Activated CD4-positive, alpha-beta memory T cell treated with anti-CD3 and anti-CD28 coated beads, Interleukin-2, amount 10 ng/mL, durations not matched to agents 7 days and 5 days (primary cell): Measurements from ENCODE around the gene DMRT1. TPM values are rescaled to one million over a fixed set of nuclear protein-coding genes. Genes with fewer than 3 reads are reported as not detected.

Source experiments
- CTCF ChIA-PET: fragments of 350-600 bp; sonication (Branson Sonifier 250); formaldehyde crosslinking; loops from one replicate; lab custom pipeline; 2021; ENCODE audit warnings: antibody characterized with exemption, inconsistent platforms; lab: Charles Lee
- POLR2A ChIA-PET: fragments of 350-600 bp; sonication (Branson Sonifier 250); formaldehyde crosslinking; loops from one replicate; lab custom pipeline; 2021; ENCODE audit warnings: antibody characterized with exemption; lab: Charles Lee
- DNase-seq: peaks from one replicate; pipeline ENCODE4 v3.0.0-alpha.2; 2020
- H3K27ac Mint-ChIP-seq: one replicate; pipeline ENCODE4 v1.8.0; 2021; ENCODE audit warnings: mild to moderate bottlenecking, mixed read lengths
- H3K27me3 Mint-ChIP-seq: one replicate; pipeline ENCODE4 v1.8.0; 2021; ENCODE audit warnings: mixed read lengths
- H3K36me3 Mint-ChIP-seq: one replicate; pipeline ENCODE4 v1.8.0; 2021; ENCODE audit warnings: low read depth, mixed read lengths
- H3K4me1 Mint-ChIP-seq: one replicate; pipeline ENCODE4 v1.8.0; 2021; ENCODE audit warnings: mixed read lengths
- H3K4me3 Mint-ChIP-seq: one replicate; pipeline ENCODE4 v1.8.0; 2021; ENCODE audit warnings: mild to moderate bottlenecking, mixed read lengths
- H3K9me3 Mint-ChIP-seq: one replicate; pipeline ENCODE4 v1.8.0; 2021; ENCODE audit warnings: mixed read lengths
- total RNA-seq, 2 experiments: library from RNA; stranded (reverse); gene quantifications; one replicate each; pipeline ENCODE4 v1.2.3, GENCODE V29; 2021

DMRT1 gene
- total RNA-seq, 2 experiments from 2014 or later = not detected

- ChIA-PET CTCF (interaction anchor here (0.6 to 4.2 kb wide), 29 partner anchors 8 to 245 kb away, joined by 3 to 39 read pairs (median 3); partner anchors contain the start of gene DMRT3), POLR2A (no interaction called here)
- H3K36me3 Mint-ChIP-seq = no peaks in the 10 kb centered on the region
- peaks cover 16% of the 10 kb centered on the region for H3K4me1 Mint-ChIP-seq
- peaks cover 16% of the 10 kb centered on the region for H3K27me3 Mint-ChIP-seq
- no peak overlapping the region for H3K27ac Mint-ChIP-seq
- H3K9me3 Mint-ChIP-seq = no peaks in the 10 kb centered on the region
- peak; percentile 79 for DNase-seq
- no peak overlapping the region for H3K4me3 Mint-ChIP-seq
Measured at GRCh38 chr9:1009101-1009707, 167.7 kb downstream of the DMRT1 start.

DNA sequence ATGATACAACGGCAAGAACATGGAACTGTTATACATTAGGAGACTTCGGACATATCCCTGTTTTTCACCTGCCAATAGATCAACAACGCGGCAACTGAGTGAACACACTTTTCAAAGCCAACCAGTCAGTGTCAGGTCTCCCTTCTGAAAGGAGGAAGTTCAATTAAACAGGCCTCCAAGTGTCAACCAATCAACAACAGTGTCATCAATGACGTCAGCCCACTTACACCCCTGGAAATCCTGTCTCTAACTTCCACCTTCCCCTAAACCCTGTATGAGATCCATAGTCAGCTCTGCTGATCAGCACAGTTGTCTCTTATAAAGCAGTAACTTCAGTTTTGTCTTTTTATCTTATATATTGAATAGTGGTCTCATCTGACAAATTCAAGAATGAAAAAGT lies 171.5 kb downstream of the DMRT1 start:
- CTCF ChIA-PET = interaction anchor here (0.7 kb wide), 1 partner anchor 41 kb away, joined by 3 read pairs; no protein-coding TSS in a partner anchor
- H3K36me3 Mint-ChIP-seq = no peaks in the 10 kb centered on the region
- peaks cover 19% of the 10 kb centered on the region for H3K27me3 Mint-ChIP-seq
- no peak overlapping the region for H3K27ac Mint-ChIP-seq
- no peak overlapping the region for H3K4me3 Mint-ChIP-seq
- no peak for DNase-seq
- POLR2A ChIA-PET = no interaction called here
- no peaks in the 10 kb centered on the region for H3K9me3 Mint-ChIP-seq
- peaks cover 8% of the 10 kb centered on the region for H3K4me1 Mint-ChIP-seq

DNA sequence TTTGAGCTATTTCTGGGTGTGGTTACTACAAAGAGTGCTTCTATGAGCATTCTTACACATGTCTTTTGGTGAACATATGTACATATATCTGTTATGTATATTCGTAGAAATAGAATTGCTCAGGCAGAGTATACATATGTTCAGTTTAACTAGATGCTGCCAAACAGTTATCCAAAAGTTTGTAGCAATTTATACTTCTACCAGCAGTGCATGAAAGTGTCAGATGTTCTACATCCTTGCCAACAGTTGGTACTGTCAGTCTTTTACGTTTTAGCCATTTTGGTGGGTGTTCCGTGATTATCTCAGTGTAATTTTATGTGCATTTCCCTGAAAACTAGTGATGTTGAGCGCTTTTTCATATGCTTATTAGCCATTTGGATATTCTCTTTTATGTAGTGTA lies 172.7 kb downstream of the DMRT1 start:
- H3K4me3 Mint-ChIP-seq = no peak overlapping the region
- POLR2A ChIA-PET = no interaction called here
- no peaks in the 10 kb centered on the region for H3K9me3 Mint-ChIP-seq
- H3K27me3 Mint-ChIP-seq = peaks cover 15% of the 10 kb centered on the region
- DNase-seq = no peak
- CTCF ChIA-PET = no interaction called here
- H3K27ac Mint-ChIP-seq = no peak overlapping the region
- H3K36me3 Mint-ChIP-seq = no peaks in the 10 kb centered on the region
- peaks cover 2% of the 10 kb centered on the region for H3K4me1 Mint-ChIP-seq

GRCh38 chr9:1014640-1015039 lies 173.1 kb downstream of the DMRT1 start:
- no peaks in the 10 kb centered on the region for H3K36me3 Mint-ChIP-seq
- H3K4me1 Mint-ChIP-seq = no peaks in the 10 kb centered on the region

DNA sequence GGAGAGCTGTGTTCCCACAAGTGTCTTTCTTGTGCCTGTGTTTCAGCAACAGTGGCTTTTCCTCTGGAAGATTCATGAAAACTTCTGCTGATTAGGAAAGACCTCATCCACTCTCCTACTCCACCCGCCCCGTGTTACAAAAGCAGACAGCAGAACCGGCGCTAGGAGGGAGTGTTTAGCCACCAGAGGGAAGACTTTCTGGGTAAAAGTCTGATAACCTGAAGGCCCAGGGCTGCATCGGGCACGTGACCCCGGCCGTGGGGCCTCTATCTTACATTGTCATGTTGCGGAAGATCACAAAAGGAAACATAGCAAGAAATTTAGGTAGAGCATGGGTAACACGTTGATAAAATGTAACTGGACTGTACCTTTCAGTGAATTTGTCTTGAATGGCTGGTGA lies 176.6 kb downstream of the DMRT1 start:
- ChIA-PET POLR2A (no interaction called here), CTCF (interaction anchor here (0.6 kb wide), 1 partner anchor 167 kb away, joined by 3 read pairs; no protein-coding TSS in a partner anchor)
- H3K4me3 Mint-ChIP-seq = no peak overlapping the region
- H3K4me1 Mint-ChIP-seq = no peaks in the 10 kb centered on the region
- peaks cover 19% of the 10 kb centered on the region for H3K27me3 Mint-ChIP-seq
- H3K9me3 Mint-ChIP-seq = peaks cover 2% of the 10 kb centered on the region
- no peak for DNase-seq
- no peaks in the 10 kb centered on the region for H3K36me3 Mint-ChIP-seq
- no peak overlapping the region for H3K27ac Mint-ChIP-seq

More at GRCh38 chr9:1014640-1015039, 173.1 kb downstream of the DMRT1 start:
- ChIA-PET POLR2A (no interaction called here), CTCF (no interaction called here)
- Mint-ChIP-seq H3K27ac (no peak overlapping the region), H3K9me3 (no peaks in the 10 kb centered on the region), H3K27me3 (peaks cover 15% of the 10 kb centered on the region), H3K4me3 (no peak overlapping the region)
- no peak for DNase-seq

Other genes starting within 250 kb of the DMRT1 start
- gene DMRT3, start 135.0 kb downstream of the DMRT1 start, total RNA-seq = not detected
- 1 to 10 TPM; 2.9 to 3.3 TPM for gene DMRT2, start 208.7 kb downstream of the DMRT1 start, total RNA-seq